Lower lobe of right lung (tissue), 2 donors: Measurements from ENCODE around the gene KCNC3. TPM values are rescaled to one million over a fixed set of nuclear protein-coding genes. Genes with fewer than 3 reads are reported as not detected.

Experiments
- ATAC-seq, 2 donors: fragments of 200-7000 bp; cut with Tn5 transposase; one replicate each; pipeline ENCODE4 v1.9.1; 2020 to 2022; ENCODE audit warnings: mild to moderate bottlenecking in 2 of 2, moderate library complexity in 2 of 2
- DNase-seq: peaks from one replicate; pipeline ENCODE4 v3.0.0-alpha.2; 2020
- H3K27ac ChIP-seq: fragments of 200-600 bp; one replicate; pipeline ENCODE4 v1.8.0; 2022
- H3K27me3 ChIP-seq: fragments of 200-600 bp; one replicate; pipeline ENCODE4 v1.8.0; 2022; ENCODE audit warnings: low read depth
- H3K36me3 ChIP-seq: fragments of 200-600 bp; one replicate; pipeline ENCODE4 v1.8.0; 2022; ENCODE audit warnings: mild to moderate bottlenecking
- H3K4me1 ChIP-seq: fragments of 200-600 bp; one replicate; pipeline ENCODE4 v1.8.0; 2022
- H3K4me3 ChIP-seq: fragments of 200-600 bp; one replicate; pipeline ENCODE4 v1.8.0; 2022; ENCODE audit warnings: mild to moderate bottlenecking
- H3K9me3 ChIP-seq: fragments of 200-600 bp; one replicate; pipeline ENCODE4 v1.8.0; 2022
- intact Hi-C: fragments of 100-400 bp; cut with DNase I; formaldehyde crosslinking; loops from one replicate; pipeline ENCODE4 v1.11.0; 2022
- total RNA-seq: library from RNA; stranded (reverse); fragmentation: NEBNext Ultra II Directional; extraction: Animal tissue kit (Norgen Biotek cat#: 25700); gene quantifications from one replicate; pipeline ENCODE4 v1.2.1, GENCODE V29; 2021
- TF ChIP-seq, protein P1 (sequence below): fragments of 200-600 bp; IDR thresholded peaks from one replicate; pipeline ENCODE4 v1.8.0; 2022; ENCODE audit warnings: antibody characterized with exemption, mild to moderate bottlenecking
- donor health status: DM: no; HTN: yes; CAD: no; lungs with severe emphysema.

The KCNC3 gene
- total RNA-seq, 1 donor from 2014 or later = 11.1 TPM

DNA sequence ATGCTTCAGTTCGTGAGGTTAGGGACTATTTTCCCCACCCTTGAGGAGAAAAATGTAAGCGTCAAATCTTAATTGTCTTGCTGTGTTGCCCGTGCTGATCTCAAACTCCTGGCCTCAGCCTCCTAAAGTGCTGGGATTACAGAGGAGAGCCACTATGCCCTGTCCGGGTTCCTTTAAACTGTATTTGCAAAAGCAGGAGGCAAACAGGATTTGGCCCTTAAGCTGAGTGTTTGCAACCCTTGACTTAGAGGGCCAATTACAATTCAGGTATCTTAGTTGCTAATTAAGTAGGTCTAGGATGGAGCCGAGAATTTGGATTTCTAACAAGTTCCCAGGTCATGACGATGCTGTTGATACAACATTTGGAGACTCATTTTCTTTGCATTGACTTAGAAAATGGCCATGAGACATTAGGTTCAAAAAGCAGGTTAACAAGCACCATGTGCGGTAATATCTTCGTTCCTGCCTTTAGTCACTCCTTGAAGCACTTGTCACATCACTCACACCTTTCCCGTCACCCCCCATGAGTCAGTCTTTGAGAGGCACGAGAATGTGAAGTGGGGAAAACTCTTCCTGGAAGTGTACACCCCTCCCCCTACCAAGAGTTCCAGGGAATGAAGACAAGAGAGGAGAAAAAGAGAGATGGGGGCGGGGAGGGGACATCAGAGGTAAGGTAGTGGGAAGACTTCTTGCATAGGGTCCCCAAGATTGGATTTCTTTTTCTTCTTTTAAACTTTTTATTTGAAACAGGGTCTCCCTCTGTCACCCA lies 33.7 kb upstream of the KCNC3 start:
- DNase-seq = peak; percentile 47
- Histone ChIP-seq H3K4me1 (peaks cover 20% of the 10 kb centered on the region), H3K27ac (peak overlapping the region; percentile 81), H3K9me3 (no peaks in the 10 kb centered on the region), H3K27me3 (no peaks in the 10 kb centered on the region), H3K36me3 (peaks cover 4% of the 10 kb centered on the region), H3K4me3 (peak overlapping the region; percentile 53)
- peak; percentile 72 for ATAC-seq
- intact Hi-C loops = no loop called here
- TF ChIP-seq, protein P1, sequence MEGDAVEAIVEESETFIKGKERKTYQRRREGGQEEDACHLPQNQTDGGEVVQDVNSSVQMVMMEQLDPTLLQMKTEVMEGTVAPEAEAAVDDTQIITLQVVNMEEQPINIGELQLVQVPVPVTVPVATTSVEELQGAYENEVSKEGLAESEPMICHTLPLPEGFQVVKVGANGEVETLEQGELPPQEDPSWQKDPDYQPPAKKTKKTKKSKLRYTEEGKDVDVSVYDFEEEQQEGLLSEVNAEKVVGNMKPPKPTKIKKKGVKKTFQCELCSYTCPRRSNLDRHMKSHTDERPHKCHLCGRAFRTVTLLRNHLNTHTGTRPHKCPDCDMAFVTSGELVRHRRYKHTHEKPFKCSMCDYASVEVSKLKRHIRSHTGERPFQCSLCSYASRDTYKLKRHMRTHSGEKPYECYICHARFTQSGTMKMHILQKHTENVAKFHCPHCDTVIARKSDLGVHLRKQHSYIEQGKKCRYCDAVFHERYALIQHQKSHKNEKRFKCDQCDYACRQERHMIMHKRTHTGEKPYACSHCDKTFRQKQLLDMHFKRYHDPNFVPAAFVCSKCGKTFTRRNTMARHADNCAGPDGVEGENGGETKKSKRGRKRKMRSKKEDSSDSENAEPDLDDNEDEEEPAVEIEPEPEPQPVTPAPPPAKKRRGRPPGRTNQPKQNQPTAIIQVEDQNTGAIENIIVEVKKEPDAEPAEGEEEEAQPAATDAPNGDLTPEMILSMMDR = no peak

GRCh38 chr19:50362030-50362412 lies 32.8 kb upstream of the KCNC3 start:
- intact Hi-C loops = no loop called here
- H3K27ac ChIP-seq = peak overlapping the region; percentile 65
- TF ChIP-seq, protein P1 = no peak
- peak overlapping the region; percentile 53 for H3K4me3 ChIP-seq
- peaks cover 27% of the 10 kb centered on the region for H3K4me1 ChIP-seq
- H3K9me3 ChIP-seq = no peaks in the 10 kb centered on the region
- DNase-seq (peak; percentile 28), ATAC-seq (no peak)
- no peaks in the 10 kb centered on the region for H3K27me3 ChIP-seq
- H3K36me3 ChIP-seq = peaks cover 4% of the 10 kb centered on the region

- TF ChIP-seq, protein P1 = no peak
- Histone ChIP-seq H3K27ac (peak overlapping the region; percentile 65), H3K36me3 (peaks cover 4% of the 10 kb centered on the region), H3K4me3 (peak overlapping the region; percentile 53), H3K4me1 (peaks cover 27% of the 10 kb centered on the region), H3K27me3 (no peaks in the 10 kb centered on the region), H3K9me3 (no peaks in the 10 kb centered on the region)
- ATAC-seq (peak; percentile 8 to 35), DNase-seq (peak; percentile 78)
- intact Hi-C loops = no loop called here
Measured at GRCh38 chr19:50361290-50362029, 32.3 kb upstream of the KCNC3 start.

GRCh38 chr19:50359328-50359818 lies 30.2 kb upstream of the KCNC3 start:
- H3K4me3 ChIP-seq = no peak overlapping the region
- peaks cover 27% of the 10 kb centered on the region for H3K4me1 ChIP-seq
- peaks cover 4% of the 10 kb centered on the region for H3K36me3 ChIP-seq
- H3K9me3 ChIP-seq = no peaks in the 10 kb centered on the region
- intact Hi-C loops = no loop called here
- TF ChIP-seq, protein P1 = no peak
- no peak for ATAC-seq
- no peak overlapping the region for H3K27ac ChIP-seq
- H3K27me3 ChIP-seq = no peaks in the 10 kb centered on the region
- DNase-seq = no peak

GRCh38 chr19:50358483-50359327 lies 29.5 kb upstream of the KCNC3 start:
- Histone ChIP-seq H3K9me3 (no peaks in the 10 kb centered on the region), H3K4me3 (peak overlapping the region; percentile 55), H3K36me3 (peaks cover 4% of the 10 kb centered on the region), H3K27ac (peak overlapping the region; percentile 88), H3K27me3 (no peaks in the 10 kb centered on the region), H3K4me1 (peaks cover 27% of the 10 kb centered on the region)
- intact Hi-C loops = no loop called here
- ATAC-seq (peak; percentile 20 to 27), DNase-seq (peak; percentile 73)
- TF ChIP-seq, protein P1 = no peak
